ENCODE measurements around the gene ITPR1.

The ITPR1 gene

GRCh38 chr3:4814305-4814903 lies 321.3 kb downstream of the ITPR1 start:
- no peak overlapping the region for H3K4me3 ChIP-seq (ENCODE audit: low read length)
- TF ChIP-seq ZNF274 (IDR thresholded peaks at IDR 0.05; ENCODE audit: low read depth, low read length), result no peak

DNA sequence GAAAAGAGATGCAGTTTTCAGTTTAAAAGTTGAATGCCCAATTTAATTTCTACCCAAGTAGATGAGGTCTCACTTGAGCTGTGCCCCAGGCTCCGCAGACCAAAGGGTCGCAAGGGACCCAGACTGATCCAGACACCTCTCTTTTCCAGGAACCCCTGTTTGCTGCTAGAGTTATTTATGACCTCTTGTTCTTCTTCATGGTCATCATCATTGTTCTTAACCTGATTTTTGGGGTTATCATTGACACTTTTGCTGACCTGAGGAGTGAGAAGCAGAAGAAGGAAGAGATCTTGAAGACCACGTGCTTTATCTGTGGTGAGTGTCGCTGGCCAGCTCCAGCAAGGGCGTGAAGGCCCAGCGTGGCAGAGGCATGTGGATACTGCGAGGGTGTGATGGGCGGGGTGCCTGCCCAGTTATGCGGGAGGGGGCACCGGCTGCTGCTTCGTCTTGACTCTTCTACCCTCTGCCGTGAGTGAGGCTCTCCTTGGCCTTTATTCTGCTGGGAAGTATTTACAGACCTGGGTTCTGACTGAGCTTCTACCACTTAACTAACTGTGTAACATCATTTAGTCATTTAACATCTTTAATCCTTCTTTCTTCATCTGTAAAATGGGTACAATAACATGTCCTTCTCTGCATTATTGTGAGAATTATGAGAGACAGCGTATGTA lies 321.9 kb downstream of the ITPR1 start:
- no peak overlapping the region for H3K4me3 ChIP-seq (ENCODE audit: low read length)
- no peak for TF ChIP-seq ZNF274 (IDR thresholded peaks at IDR 0.05; ENCODE audit: low read depth, low read length)

GRCh38 chr3:4816306-4816705 lies 323.2 kb downstream of the ITPR1 start:
- H3K4me3 ChIP-seq (ENCODE audit: low read length), result no peak overlapping the region

GRCh38 chr3:4816718-4817117 lies 323.6 kb downstream of the ITPR1 start:
- H3K4me3 ChIP-seq (ENCODE audit: low read length), result no peak overlapping the region
- TF ChIP-seq ZNF274 (IDR thresholded peaks at IDR 0.05; ENCODE audit: low read depth, low read length), result no peak

More at GRCh38 chr3:4816306-4816705, 323.2 kb downstream of the ITPR1 start:
- TF ChIP-seq ZNF274 (IDR thresholded peaks at IDR 0.05; ENCODE audit: low read depth, low read length), result no peak

DNA sequence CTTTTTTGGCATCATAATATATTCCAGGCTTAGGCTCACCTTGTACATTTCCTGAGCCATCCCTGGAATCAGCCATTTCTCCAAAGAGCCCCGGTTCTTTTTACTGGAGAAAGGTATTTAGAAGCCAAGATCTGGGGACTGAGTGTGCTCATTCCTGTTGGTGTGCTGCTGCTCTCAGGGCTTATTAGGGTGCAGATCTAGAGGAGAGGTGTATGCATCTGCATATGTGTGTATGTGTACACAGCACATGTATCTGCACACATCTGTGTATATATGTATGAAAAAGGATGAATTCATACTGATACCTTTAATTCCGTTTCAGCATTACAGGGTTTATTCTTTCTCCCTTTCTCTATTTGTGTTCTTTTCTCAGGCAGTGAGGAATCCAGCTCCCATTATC lies 324.0 kb downstream of the ITPR1 start:
- H3K4me3 ChIP-seq (ENCODE audit: low read length), result no peak overlapping the region
- no peak for TF ChIP-seq ZNF274 (IDR thresholded peaks at IDR 0.05; ENCODE audit: low read depth, low read length)

DNA sequence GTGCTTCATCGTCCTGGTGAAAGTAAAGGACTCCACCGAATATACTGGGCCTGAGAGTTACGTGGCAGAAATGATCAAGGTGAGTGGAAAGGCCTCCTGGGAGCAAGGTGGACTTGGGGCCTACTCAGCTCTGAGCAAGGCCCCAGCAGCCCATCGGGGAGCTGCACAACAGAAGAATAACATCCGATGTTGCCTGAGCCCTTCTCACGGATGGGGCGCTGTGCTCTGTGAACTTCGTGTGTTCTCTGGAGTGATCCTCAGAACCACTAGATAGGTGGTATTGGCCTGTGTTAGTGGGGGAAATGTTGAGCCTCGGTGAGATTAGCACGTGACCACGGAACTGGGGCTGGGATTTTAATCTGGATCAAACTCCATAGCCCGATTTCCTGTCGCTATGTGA lies 325.0 kb downstream of the ITPR1 start:
- no peak for TF ChIP-seq ZNF274 (IDR thresholded peaks at IDR 0.05; ENCODE audit: low read depth, low read length)
- H3K4me3 ChIP-seq (ENCODE audit: low read length), result no peak overlapping the region

- no peak overlapping the region for H3K4me3 ChIP-seq (ENCODE audit: low read length)
These were observed 326.0 kb downstream of the ITPR1 start for GRCh38 chr3:4818986-4819693.

GRCh38 chr3:4819746-4820145 lies 326.6 kb downstream of the ITPR1 start:
- TF ChIP-seq ZNF274 (IDR thresholded peaks at IDR 0.05; ENCODE audit: low read depth, low read length), result no peak
- no peak overlapping the region for H3K4me3 ChIP-seq (ENCODE audit: low read length)

More at GRCh38 chr3:4818986-4819693, 326.0 kb downstream of the ITPR1 start:
- no peak for TF ChIP-seq ZNF274 (IDR thresholded peaks at IDR 0.05; ENCODE audit: low read depth, low read length)

GRCh38 chr3:4820296-4821121 lies 327.4 kb downstream of the ITPR1 start:
- TF ChIP-seq ZNF274 (IDR thresholded peaks at IDR 0.05; ENCODE audit: low read depth, low read length), result no peak
- H3K4me3 ChIP-seq (ENCODE audit: low read length), result no peak overlapping the region

- no peak overlapping the region for H3K4me3 ChIP-seq (ENCODE audit: low read length)
- TF ChIP-seq ZNF274 (IDR thresholded peaks at IDR 0.05; ENCODE audit: low read depth, low read length), result no peak
These were observed 328.2 kb downstream of the ITPR1 start for GRCh38 chr3:4821338-4821737.

DNA sequence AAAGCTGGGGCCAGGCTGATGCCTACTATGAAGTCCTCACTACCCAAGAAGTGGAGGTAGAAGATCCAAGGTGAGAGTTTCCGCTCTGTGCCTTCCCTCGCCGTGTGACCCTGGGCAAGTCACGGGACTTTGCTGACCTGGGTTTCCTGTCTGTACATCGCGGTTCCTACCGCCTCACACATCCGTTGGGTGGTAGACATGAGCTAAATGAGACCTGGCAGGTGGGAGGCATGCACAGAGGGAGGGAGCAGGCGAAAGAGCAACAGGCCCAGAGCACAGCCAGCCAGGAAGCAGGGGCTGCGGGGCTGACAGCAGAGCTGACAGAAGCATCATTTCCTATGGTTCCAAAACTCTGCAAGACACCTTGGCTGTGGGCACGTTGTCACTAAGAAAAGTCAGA lies 328.8 kb downstream of the ITPR1 start:
- no peak overlapping the region for H3K4me3 ChIP-seq (ENCODE audit: low read length)
- no peak for TF ChIP-seq ZNF274 (IDR thresholded peaks at IDR 0.05; ENCODE audit: low read depth, low read length)

GRCh38 chr3:4822568-4822967 lies 329.4 kb downstream of the ITPR1 start:
- no peak overlapping the region for H3K4me3 ChIP-seq (ENCODE audit: low read length)
- no peak for TF ChIP-seq ZNF274 (IDR thresholded peaks at IDR 0.05; ENCODE audit: low read depth, low read length)

DNA sequence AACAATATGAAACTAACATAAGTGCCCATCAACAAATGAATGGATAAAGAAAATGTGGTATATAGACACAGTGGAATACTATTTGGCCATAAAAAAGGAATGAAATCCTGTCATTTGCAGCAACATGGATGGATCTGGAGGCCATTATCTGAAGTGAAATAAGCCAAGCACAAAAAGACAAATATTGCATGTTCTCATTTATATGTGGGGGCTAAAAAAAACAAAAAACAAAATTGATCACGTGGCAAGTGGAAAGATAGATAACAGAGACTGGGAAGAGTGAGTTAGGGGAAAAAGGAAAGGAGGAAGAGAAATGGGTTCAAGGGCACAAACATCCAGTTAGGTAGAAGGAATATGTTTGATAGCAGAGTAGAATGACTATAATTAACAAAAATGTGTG lies 330.2 kb downstream of the ITPR1 start:
- no peak overlapping the region for H3K4me3 ChIP-seq (ENCODE audit: low read length)
- TF ChIP-seq ZNF274 (IDR thresholded peaks at IDR 0.05; ENCODE audit: low read depth, low read length), result no peak
